Effector memory CD4-positive, alpha-beta T cell (primary cell): ENCODE data around the gene BRAF.
"Not testable (repeated sequence)": the region's sequence is repeated elsewhere in the genome, so short reads cannot be mapped to it uniquely, and the experiment has no call there.

Source experiments
- DNase-seq, 3 donors: peaks; one replicate each; pipeline ENCODE4 v3.0.0-alpha.2; 2020
- H3K27ac ChIP-seq: 2 replicates; pipeline ENCODE4 v1.7.0; 2013; ENCODE audit warnings: mild to moderate bottlenecking, low read length, moderate library complexity; ENCODE audit not compliant: insufficient read depth, poor library complexity, severe bottlenecking
- H3K27me3 ChIP-seq: replicated peaks from 2 replicates; pipeline ENCODE4 v1.7.0; 2013; ENCODE audit warnings: mild to moderate bottlenecking, low read length; ENCODE audit not compliant: insufficient read depth, control insufficient read depth, poor library complexity, severe bottlenecking
- H3K36me3 ChIP-seq: 2 replicates; pipeline ENCODE4 v1.7.0; 2013; ENCODE audit warnings: mild to moderate bottlenecking, low read length, moderate library complexity; ENCODE audit not compliant: control insufficient read depth, insufficient read depth
- H3K4me1 ChIP-seq: 2 replicates; pipeline ENCODE4 v1.7.0; 2013; ENCODE audit warnings: low read length, mild to moderate bottlenecking; ENCODE audit not compliant: control insufficient read depth, insufficient read depth, poor library complexity, severe bottlenecking
- H3K4me3 ChIP-seq: 2 replicates; pipeline ENCODE4 v1.7.0; 2013; ENCODE audit warnings: low read length, low read depth, mild to moderate bottlenecking; ENCODE audit not compliant: insufficient read depth, poor library complexity, severe bottlenecking
- H3K9me3 ChIP-seq: 2 replicates; pipeline ENCODE4 v1.7.0; 2013; ENCODE audit warnings: mild to moderate bottlenecking, low read length, moderate library complexity; ENCODE audit not compliant: control insufficient read depth

BRAF gene

GRCh38 chr7:140937702-140938264 is 13.1 kb upstream of the BRAF start:
- H3K4me3 ChIP-seq: no peak overlapping the region
- no peak for DNase-seq
- H3K27me3 ChIP-seq: no peaks in the 10 kb centered on the region
- no peaks in the 10 kb centered on the region for H3K36me3 ChIP-seq
- no peaks in the 10 kb centered on the region for H3K4me1 ChIP-seq
- H3K9me3 ChIP-seq: no peaks in the 10 kb centered on the region
- no peak overlapping the region for H3K27ac ChIP-seq

- Histone ChIP-seq H3K36me3 (no peaks in the 10 kb centered on the region), H3K27me3 (no peaks in the 10 kb centered on the region), H3K27ac (no peak overlapping the region), H3K4me1 (no peaks in the 10 kb centered on the region), H3K9me3 (no peaks in the 10 kb centered on the region), H3K4me3 (no peak overlapping the region)
- no peak for DNase-seq
Measured at GRCh38 chr7:140928491-140929309, 4.0 kb upstream of the BRAF start.

GRCh38 chr7:140927945-140928344 is 3.2 kb upstream of the BRAF start:
- H3K9me3 ChIP-seq: not testable (repeated sequence)

DNA sequence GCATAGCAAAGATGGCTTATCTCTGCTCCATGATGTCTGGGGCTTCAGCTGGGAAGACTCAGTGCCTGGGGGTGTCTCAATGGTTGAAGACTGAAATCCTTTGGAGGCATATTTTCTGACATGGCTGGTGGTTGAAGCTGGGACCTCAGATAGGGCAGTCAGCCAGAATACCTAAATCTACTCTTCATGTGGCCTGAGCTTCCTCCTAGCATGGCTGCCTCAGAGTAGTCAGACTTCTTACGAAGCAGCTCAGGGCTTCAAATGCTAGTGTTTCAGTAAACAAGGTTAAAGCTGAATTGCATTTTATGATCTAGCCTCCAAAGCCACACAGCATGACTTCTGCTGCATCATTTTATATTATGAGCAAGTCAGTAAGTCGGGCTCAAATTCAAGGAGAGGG is 2.6 kb upstream of the BRAF start:
- no peaks in the 10 kb centered on the region for H3K36me3 ChIP-seq
- H3K27ac ChIP-seq: no peak overlapping the region
- peaks cover 8% of the 10 kb centered on the region for H3K4me1 ChIP-seq
- H3K4me3 ChIP-seq: no peak overlapping the region
- H3K27me3 ChIP-seq: no peaks in the 10 kb centered on the region
- DNase-seq: no peak
- H3K9me3 ChIP-seq: no peaks in the 10 kb centered on the region

More at GRCh38 chr7:140927945-140928344, 3.2 kb upstream of the BRAF start:
- not testable (repeated sequence) for H3K27me3 ChIP-seq, DNase-seq, H3K4me1 ChIP-seq, H3K36me3 ChIP-seq, H3K4me3 ChIP-seq, H3K27ac ChIP-seq

DNA sequence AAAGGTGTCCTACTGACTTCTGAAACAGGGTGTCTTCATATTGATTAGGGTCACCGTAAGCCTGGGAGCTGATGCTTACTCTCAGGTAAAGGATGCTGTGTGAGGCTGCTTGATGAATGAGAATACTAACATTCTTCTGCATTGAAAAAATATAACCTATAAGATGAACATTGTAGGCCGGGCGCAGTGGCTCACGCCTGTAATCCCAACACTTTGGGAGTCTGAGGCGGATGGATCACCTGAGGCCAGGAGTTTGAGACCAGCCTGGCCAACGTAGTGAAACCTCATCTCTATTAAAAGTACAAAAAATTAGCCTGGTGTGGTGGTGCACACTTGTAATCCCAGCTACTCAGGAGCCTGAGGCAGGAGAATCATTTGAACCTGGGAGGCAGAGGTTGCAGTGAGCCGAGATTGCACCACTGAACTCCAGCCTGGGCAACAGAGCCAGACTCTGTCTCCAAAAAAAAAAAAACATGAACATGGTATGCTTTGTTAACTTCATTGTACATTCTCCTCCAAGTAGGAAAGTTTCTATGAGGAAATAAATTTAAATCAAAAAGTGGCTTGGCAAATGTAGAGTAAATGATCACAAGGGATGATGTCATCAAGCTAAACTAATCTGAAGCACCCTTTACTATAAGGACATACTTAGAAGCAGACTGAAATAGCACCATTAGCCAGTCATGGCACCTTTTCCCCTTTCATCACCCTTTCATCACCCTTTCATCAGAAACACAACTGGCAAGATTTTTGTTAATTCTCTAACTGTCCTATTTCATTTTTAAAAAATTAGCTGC is 1.5 kb upstream of the BRAF start:
- no peak for DNase-seq
- peak overlapping the region; percentile 98 for H3K27ac ChIP-seq

DNA sequence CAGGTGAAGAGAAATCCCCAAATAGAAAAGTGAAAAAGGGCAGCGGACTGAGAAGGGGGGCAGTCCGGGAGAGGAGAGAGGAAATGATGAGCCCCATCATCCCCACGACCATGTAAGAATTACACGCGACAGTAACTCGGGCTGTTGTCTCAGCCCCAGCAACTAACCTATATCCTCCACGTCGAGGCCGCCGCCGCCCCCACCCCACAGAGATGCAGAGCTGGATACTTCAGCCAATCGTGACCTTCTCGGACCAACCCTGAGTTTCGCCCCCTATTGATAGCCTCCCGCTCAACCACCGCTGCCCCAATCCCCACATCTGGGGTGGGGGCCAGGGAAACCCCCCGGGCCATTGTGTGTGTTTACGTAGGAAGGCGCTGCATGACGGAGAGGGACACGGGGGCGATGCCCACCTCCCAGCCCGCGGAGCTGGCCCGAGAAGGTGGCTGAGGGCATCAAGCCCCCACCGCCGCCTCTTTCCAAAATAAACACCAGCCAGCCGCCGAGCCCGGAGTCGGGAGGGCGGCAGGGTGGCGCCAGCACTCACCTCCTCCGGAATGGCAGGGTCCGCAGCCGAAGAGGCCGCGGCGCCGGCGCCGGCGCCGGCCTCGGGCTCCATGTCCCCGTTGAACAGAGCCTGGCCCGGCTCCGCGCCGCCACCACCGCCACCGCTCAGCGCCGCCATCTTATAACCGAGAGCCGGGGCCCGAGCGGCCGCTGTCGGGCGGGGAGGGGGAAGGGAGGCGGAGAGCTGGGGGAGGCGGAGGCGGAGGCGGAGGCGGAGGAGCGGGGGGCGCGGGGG is 509 bp downstream of the BRAF start:
- DNase-seq: peak; percentile 75 to 83 (median 82)
- Histone ChIP-seq H3K27me3 (no peaks in the 10 kb centered on the region), H3K9me3 (no peaks in the 10 kb centered on the region), H3K4me3 (peak overlapping the region; percentile 98), H3K4me1 (peaks cover 8% of the 10 kb centered on the region), H3K36me3 (no peaks in the 10 kb centered on the region), H3K27ac (peak overlapping the region; percentile 99)

More for the DNA sequence above, 1.5 kb upstream of the BRAF start:
- no peaks in the 10 kb centered on the region for H3K36me3 ChIP-seq
- H3K4me3 ChIP-seq: no peak overlapping the region
- H3K9me3 ChIP-seq: no peaks in the 10 kb centered on the region
- H3K27me3 ChIP-seq: no peaks in the 10 kb centered on the region
- H3K4me1 ChIP-seq: peaks cover 8% of the 10 kb centered on the region

- Histone ChIP-seq H3K27me3 (no peaks in the 10 kb centered on the region), H3K4me1 (peaks cover 8% of the 10 kb centered on the region), H3K4me3 (peak overlapping the region; percentile 98), H3K9me3 (no peaks in the 10 kb centered on the region), H3K27ac (peak overlapping the region; percentile 99), H3K36me3 (no peaks in the 10 kb centered on the region)
- DNase-seq: no peak
Measured at GRCh38 chr7:140923358-140924006, 1.2 kb downstream of the BRAF start.

- H3K4me3 ChIP-seq: no peak overlapping the region
- no peaks in the 10 kb centered on the region for H3K27me3 ChIP-seq
- H3K36me3 ChIP-seq: no peaks in the 10 kb centered on the region
- H3K4me1 ChIP-seq: peaks cover 8% of the 10 kb centered on the region
- H3K9me3 ChIP-seq: no peaks in the 10 kb centered on the region
- peak overlapping the region; percentile 12 for H3K27ac ChIP-seq
- no peak for DNase-seq
Measured at GRCh38 chr7:140922741-140923345, 1.9 kb downstream of the BRAF start.

GRCh38 chr7:140920745-140921144 is 4.0 kb downstream of the BRAF start:
- no peaks in the 10 kb centered on the region for H3K27me3 ChIP-seq
- H3K27ac ChIP-seq: no peak overlapping the region
- no peak overlapping the region for H3K4me3 ChIP-seq
- H3K36me3 ChIP-seq: no peaks in the 10 kb centered on the region
- H3K9me3 ChIP-seq: no peaks in the 10 kb centered on the region
- H3K4me1 ChIP-seq: peaks cover 10% of the 10 kb centered on the region
- DNase-seq: no peak
